Activated gamma-delta T cell treated with Interleukin-2 at 50 U/mL for 16 hours (primary cell): Measurements from ENCODE around the gene NRTN.
"Not testable (repeated sequence)": the region's sequence is repeated elsewhere in the genome, so short reads cannot be mapped to it uniquely, and the experiment has no call there.

Experiments
- DNase-seq: peaks from one replicate; pipeline ENCODE4 v3.0.0-alpha.2; 2020

Gene NRTN

DNA sequence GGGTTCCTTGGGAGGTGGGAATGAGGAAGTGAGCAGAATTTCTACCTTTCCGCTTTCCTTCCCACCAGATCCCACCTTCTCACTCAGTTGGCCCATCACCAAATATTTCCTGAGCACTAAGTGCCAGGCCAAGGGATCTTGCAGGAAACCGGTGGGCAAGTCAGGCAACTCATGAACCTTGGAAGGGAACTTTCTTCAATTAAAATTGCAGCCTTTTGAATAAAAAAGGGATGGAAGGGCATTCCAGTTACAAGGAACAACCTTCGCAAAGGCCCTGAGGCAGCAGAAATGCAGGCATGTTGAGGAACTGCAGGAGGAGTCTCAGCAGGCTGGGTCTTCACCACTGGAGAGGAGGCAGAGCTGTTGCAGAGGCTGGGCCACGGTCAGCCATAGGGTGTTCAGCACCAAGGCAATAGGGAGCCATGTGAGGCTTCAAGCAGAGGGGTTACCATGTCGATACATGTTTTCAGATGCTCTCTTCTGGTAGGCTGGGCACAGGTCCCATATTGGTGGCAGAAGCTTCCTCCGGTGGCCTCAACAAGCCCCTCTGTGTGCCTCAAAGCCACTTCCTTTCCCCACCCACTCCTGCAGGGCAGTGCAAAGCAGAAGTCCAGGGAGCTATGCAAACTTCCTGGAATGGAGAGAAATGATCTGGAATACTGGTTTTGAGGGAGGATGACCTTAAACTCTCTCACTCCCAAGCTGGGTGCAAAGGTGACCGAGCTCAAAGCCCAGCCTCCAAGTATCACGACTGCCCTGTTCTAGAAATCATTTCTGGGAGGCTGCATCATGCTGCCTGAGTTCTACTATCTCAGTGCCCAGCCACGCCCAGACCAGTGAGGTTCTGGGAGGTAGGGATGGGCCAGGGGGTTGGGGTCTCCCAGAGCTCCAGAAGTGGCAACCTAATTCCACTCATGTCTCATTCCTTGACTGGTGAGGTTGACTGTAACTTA is 34.5 kb downstream of the NRTN start, which contains the start of gene FUT6:
TSS of gene FUT6 (minus strand) at position 638 of the 953 bp plus-strand sequence. CDS start 7,135 bp downstream, outside the sequence.
- no peak for DNase-seq

GRCh38 chr19:5841735-5842111 is 36.9 kb downstream of the NRTN start:
- DNase-seq = not testable (repeated sequence)

DNA sequence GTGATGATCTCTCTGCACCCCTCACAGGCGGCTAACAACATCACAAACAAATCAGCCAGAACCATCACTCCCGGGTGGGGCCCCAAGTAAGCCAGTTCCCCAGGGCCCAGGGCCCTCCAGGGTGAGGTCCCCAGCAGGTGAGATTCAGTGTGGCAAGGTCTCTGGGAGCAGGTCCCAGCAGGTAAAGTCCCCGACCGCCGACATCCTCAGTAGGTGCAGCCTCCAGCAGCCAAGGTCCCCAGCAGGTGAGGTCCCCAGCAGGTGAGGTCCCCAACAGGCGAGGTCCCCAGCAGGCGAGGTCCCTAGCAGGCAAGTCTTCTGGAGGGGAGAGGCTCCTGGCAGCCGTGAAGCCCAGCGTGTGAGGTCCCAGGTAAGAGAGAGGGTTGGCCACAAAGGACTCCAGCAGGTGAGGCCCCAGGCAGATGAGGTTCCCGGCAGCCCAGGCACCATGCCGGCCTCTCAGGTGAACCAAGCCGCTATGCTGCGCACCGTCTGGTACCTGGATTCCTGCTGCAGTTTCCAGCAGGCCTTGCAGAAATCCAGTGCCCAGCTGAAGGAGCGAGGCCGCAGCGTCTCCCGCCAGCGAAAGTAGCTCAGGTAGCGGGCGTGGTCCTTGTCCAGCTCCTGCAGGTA is 38.5 kb downstream of the NRTN start:
- no peak for DNase-seq

GRCh38 chr19:5844456-5845433 is 39.9 kb downstream of the NRTN start:
- no peak for DNase-seq

DNA sequence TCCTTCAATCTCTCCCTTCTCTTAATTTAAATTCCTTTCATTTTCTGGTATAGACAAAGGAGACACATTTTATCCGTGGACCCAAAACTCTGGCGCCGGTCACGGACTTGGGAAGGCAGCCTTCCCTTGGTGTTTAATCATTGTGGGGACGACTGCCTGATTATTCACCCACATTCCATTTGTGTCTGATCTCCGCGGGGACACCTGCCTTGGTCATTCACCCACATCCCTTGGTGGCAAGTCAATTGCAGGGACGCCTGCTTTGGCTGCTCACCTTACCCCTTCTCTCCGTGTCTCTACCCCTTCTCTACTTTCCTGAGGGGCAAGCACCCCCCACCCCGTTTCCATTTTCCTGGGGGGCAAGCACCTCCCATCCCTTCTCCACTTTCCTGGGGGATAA is 43.0 kb downstream of the NRTN start:
- DNase-seq = not testable (repeated sequence)

DNA sequence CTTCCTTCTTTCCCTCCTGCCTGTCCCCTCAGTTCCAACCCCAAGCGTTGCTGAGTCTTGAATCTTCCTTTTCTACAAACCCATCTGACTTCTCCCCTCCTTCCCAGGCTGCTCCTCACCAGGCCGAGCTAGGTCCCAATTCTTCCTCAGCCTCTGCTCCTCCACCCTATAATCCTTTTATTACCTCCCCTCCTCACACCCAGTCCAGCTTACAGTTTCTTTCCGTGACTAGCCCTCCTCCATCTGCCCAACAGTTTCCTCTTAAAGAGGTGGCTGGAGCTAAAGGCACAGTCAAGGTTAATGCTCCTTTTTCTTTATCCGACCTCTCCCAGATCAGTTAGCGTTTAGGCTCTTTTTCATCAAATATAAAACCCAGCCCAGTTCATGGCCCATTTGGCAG is 43.8 kb downstream of the NRTN start:
- not testable (repeated sequence) for DNase-seq

DNA sequence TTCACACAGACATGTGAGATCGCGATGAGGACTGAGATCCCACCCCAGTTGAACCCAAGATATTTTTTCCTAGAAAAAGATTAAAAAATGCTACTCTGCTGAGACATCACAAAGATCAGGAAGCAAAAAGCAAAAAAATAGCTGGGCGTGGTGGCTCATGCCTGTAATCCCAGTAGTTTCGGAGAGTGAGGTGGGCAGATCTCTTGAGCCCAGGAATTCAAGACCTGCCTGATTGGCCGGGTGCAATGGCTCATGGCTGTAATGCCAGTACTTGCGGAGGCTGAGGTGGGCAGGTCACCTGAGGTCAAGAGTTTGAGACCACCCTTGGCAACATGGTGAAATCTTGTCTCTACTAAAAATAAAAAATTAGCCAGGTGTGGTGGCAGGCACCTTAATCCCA is 45.3 kb downstream of the NRTN start:
- no peak for DNase-seq

GRCh38 chr19:5850743-5851293 is 46.0 kb downstream of the NRTN start:
- no peak for DNase-seq

DNA sequence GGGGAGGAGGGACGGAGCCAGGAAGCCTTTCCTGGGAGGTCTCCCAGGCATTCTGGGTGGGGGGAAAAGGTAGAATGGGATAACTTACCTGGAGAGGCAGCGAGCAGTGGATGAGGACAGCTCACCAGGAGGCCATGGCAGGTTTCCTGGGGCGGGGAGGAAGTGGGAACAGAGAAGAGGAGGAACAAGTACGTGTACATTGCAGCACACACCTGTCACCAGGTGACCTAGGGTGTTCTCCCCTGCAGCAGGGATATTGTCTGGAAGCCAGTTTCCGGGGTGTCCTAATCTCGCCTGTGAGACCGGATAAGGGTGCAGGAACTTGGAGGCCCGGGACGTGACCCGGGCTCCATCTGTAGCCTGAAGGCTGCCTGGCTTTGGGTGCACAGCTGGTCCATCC is 46.4 kb downstream of the NRTN start, which contains the start of gene FUT3:
TSS of gene FUT3 (minus strand) at position 148 of the 400 bp plus-strand sequence.
- no peak for DNase-seq

DNA sequence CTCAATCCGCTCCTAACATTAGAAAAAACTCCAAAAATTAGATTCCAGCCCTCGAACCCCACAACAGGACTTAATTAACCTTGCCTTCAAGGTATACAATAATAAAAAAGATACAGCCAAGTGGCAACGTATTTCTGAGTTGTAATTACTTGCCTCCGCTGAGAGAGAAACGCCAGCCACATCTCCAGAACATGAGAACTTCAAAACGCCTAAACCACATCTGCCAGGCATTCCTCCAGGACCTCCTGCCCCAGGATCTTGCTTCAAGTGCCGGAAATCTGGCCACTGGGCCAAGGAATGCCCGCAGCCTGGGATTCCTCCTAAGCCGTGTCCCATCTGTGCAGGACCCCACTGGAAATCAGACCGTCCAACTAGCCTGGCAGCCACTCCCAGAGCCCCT is 49.3 kb downstream of the NRTN start:
- DNase-seq = not testable (repeated sequence)

DNA sequence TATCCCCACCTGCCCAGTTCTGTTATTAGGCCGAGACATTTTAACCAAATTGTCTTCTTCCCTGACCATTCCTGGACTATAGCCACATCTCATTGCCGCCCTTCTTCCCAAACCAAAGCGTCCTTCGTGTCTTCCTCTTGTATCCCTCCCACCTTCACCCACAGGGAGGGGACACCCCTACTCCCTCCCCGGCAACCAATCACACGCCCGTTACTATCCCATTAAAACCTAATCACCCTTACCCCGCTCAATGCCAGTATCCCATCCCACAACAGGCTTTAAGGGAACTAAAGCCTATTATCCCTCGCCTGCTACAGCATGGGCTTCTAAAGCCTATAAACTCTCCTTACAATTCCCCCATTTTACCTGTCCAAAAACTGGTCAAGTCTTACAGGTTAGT is 50.3 kb downstream of the NRTN start:
- not testable (repeated sequence) for DNase-seq

- DNase-seq = no peak
Measured at GRCh38 chr19:5857203-5858081, 52.6 kb downstream of the NRTN start.

DNA sequence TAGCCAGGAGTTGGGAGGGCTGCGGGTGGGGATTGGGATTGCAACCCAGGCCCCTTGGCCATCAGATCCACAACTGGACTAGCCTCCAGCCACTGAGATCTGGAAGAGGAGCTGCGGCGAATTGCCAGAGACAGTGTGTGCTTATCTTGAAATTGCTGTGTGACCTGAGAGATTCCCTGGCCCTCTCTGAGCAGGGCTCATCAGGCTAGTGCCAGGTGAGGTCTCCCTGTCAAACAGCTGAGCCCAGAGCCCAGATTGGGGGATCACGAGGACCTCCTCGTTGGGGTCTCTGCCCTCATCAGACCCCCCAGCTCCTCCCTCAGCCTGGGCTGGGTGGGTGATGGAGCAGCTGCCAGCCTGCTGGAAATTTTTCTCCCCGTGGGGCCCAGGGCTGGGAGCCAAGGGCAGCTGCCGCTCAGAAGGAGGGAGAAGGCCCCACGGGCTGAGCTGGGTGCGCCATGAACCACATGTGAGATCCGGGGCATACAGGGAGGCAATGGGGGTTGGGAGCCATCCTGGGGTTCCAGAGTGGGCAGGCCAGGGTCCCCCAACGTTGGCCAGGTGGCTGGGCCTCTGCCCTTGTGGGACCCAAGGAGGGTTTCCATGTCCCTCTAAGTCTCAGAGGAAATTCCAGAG is 58.3 kb downstream of the NRTN start:
- DNase-seq = no peak

GRCh38 chr19:5864013-5864720 is 59.3 kb downstream of the NRTN start:
- no peak for DNase-seq

- no peak for DNase-seq
Measured at GRCh38 chr19:5864725-5865486, 60.0 kb downstream of the NRTN start.

GRCh38 chr19:5865772-5866171 is 60.9 kb downstream of the NRTN start:
- no peak for DNase-seq

DNA sequence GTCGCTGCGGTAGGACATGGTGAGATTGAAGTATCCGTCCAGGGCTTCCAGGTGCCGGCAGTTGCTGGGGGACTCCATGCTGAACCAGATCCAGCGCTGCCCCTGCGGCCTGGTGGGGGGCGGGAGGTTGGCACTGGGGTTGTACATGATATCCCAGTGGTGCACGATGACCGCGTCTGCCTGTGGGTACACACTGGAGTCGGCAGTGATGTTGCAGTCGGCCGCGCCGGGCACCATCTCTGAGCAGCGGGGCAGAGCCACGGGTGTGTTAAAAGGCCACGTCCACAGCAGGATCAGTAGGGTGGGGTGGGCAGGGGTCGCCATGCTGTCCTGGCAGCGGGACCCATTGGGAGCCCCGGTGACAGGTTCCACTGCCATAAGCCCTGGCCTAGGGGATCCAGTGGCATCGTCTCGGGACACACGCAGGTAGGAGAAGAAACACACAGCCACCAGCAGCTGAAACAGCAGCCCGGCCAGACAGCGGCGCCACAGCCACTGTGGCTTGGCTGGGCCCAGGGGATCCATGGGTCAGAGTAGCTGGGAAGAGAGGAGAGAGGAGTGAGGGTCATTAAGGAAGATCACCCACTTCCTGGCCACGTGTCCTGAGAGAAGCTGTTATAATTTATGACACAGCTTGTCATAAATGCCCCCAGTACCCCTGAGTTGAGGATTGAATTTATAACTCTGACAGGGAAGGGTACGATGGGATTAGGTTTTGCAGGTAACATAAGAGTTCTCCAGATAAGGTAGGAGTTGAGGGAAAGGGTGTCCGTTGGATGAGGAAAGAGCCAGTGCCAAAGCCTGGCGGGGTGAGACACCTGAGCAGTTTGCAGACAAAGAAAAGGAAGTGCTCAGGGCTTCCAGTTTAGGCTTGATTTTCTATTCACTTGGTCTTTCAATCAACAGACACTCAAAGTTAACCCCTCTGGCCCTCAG is 62.6 kb downstream of the NRTN start:
- DNase-seq = no peak

GRCh38 chr19:5870986-5871394 is 66.1 kb downstream of the NRTN start:
- DNase-seq = no peak
